NCI-H2227 treated with DMSO at 0.1 percent for 48 hours (cell line): Measurements from ENCODE around the gene NANOS2.
"Not testable (repeated sequence)": the region's sequence is repeated elsewhere in the genome, so short reads cannot be mapped to it uniquely, and the experiment has no call there.

Experiments
- DNase-seq: peaks from one replicate; lab custom pipeline; 2025; lab: John Stamatoyannopoulos, UW

Gene NANOS2

DNA sequence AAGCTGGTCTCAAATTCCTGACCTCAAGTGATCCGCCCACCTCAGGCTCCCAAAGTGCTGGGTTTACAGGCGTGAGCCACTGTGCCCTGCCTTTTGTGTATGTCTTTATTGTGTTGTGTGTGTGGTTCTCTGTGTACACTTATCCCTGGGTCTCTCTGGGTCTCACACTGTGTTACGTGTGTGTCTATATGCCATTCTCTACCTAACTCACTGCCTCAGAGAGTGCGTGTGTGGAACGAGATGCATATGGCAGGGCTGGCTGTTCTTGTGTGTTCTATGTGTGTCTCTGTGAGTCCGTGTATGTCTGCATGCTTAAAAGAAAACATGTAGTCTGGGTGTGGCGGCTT is 40.0 kb downstream of the NANOS2 start:
- DNase-seq: no peak

DNA sequence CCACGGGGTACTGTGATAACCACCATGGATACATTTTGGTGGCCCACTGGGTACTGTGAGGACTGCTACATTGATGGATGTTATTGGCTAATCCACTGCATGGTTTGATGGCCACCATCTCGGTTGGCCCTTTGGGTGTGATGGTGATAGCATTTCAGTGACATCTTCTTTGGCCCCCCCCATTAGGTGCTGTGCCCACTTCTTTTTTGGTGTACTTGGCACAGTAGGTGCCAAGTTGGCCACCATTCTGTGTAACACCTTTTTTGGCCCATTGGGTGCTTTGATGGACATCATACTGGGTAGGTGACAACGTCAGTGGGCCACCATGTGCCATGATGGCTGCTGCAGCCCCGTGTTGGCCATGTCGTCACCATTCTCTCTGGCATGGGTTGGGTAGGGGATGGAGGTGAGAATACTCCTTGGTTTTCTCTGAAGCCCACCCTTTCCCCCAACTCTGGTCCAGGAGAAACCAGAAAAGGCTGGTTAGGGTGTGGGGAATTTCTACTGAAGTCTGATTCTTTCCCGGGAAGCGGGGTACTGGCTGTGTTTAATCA is 41.3 kb downstream of the NANOS2 start:
- no peak for DNase-seq

DNA sequence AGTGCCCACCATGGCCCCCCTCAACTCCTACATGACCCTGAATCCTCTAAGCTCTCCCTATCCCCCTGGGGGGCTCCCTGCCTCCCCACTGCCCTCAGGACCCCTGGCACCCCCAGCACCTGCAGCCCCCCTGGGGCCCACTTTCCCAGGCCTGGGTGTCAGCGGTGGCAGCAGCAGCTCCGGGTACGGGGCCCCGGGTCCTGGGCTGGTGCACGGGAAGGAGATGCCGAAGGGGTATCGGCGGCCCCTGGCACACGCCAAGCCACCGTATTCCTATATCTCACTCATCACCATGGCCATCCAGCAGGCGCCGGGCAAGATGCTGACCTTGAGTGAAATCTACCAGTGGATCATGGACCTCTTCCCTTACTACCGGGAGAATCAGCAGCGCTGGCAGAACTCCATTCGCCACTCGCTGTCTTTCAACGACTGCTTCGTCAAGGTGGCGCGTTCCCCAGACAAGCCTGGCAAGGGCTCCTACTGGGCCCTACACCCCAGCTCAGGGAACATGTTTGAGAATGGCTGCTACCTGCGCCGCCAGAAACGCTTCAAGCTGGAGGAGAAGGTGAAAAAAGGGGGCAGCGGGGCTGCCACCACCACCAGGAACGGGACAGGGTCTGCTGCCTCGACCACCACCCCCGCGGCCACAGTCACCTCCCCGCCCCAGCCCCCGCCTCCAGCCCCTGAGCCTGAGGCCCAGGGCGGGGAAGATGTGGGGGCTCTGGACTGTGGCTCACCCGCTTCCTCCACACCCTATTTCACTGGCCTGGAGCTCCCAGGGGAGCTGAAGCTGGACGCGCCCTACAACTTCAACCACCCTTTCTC is 42.3 kb downstream of the NANOS2 start:
- no peak for DNase-seq

GRCh38 chr19:45870798-45871197 is 43.8 kb downstream of the NANOS2 start:
- no peak for DNase-seq

DNA sequence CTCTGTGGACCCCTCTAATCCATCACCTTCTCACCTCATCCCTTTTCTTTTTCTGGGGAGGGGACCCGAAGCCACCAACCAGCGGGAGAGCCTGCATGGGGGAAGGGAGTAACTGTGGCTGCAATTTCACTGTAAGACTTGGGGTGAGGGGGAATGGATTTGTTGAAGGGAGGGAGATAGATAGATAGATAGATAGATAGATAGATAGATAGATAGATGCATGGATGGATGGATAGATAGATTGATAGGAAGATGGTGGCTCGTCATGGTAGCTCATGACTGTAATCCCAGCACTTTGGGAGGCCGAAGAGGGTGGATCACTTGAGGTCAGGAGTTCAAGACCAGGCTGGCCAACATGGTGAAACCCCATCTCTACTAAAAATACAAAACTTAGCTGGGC is 47.3 kb downstream of the NANOS2 start:
- not testable (repeated sequence) for DNase-seq

GRCh38 chr19:45866400-45867176 is 48.0 kb downstream of the NANOS2 start:
- no peak for DNase-seq

GRCh38 chr19:45865269-45865948 is 49.2 kb downstream of the NANOS2 start:
- no peak for DNase-seq

DNA sequence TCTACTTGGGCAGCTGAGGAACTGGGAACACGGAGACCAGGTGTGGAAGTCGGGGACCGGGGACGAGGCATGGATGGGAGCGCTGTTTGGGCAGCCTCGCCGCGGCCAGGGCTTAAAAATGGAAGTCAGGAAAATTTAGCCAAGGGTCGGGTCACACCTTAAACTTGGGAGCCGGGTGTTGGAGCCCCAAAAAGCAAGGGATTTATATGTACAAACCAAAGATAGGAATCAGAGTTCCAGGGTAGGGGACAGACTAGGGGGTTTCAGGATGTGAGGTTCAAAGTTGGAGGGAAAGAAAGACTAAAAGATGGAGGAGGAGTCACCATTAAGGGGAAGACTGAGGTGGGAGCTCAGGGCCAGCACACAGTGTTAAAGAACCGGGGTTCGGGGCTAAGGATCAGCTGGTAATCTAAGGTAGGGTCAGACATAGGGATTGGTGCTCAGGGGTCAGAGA is 49.9 kb downstream of the NANOS2 start:
- no peak for DNase-seq

GRCh38 chr19:45863840-45864628 is 50.5 kb downstream of the NANOS2 start, which contains the start of gene FOXA3:
TSS of gene FOXA3 (plus strand) at chr19:45864326. CDS start at chr19:45864457, 131 bp downstream.
- DNase-seq: no peak

DNA sequence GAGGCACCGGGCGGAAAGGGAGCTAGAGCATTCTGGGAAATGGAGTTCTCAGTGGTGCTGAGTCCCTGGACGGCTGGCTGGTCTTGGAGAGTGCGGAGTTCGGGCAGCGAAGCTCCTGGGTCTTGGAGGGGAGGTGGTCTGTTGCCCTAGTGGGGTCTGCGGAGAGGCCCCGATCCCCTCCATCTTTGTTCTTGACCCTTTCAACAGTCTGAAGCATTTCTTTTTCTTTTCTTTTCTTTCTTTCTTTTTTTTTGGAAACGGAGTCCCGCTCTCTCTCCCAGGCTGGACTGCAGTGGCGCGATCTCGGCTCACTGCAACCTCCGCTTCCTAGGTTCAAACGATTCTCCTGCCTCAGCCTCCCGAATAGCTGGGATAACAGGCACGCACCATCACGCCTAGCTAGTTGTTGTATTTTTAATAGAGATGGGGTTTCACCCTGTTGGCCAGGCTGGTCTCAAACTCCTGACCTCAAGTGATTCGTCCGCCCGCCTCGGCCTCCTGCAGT is 51.2 kb downstream of the NANOS2 start:
- DNase-seq: no peak
